Measurements from ENCODE around the gene AKR7A2.
"Not testable (repeated sequence)": the region's sequence is repeated elsewhere in the genome, so short reads cannot be mapped to it uniquely, and the experiment has no call there.

Gene AKR7A2

GRCh38 chr1:19285807-19286206, 26.1 kb downstream of the AKR7A2 start:
- H3K9ac ChIP-seq (ENCODE audit: low read depth, low read length); H3K36me3 ChIP-seq (ENCODE audit: insufficient read depth, low read length); H3K4me1 ChIP-seq (ENCODE audit: insufficient read depth, low read length); H3K9me3 ChIP-seq (ENCODE audit: control insufficient read depth, insufficient read depth, low read length): not testable (repeated sequence)

GRCh38 chr1:19285366-19285765, 26.6 kb downstream of the AKR7A2 start:
- H3K9ac ChIP-seq (ENCODE audit: low read depth, low read length); H3K9me3 ChIP-seq (ENCODE audit: control insufficient read depth, insufficient read depth, low read length); H3K4me1 ChIP-seq (ENCODE audit: insufficient read depth, low read length); H3K36me3 ChIP-seq (ENCODE audit: insufficient read depth, low read length): not testable (repeated sequence)

GRCh38 chr1:19284881-19285280, 27.1 kb downstream of the AKR7A2 start:
- no peaks in the 10 kb centered on the region for H3K4me1 ChIP-seq (ENCODE audit: insufficient read depth, low read length)
- H3K9ac ChIP-seq (ENCODE audit: low read depth, low read length), result no peak overlapping the region
- no peaks in the 10 kb centered on the region for H3K36me3 ChIP-seq (ENCODE audit: insufficient read depth, low read length)
- no peaks in the 10 kb centered on the region for H3K9me3 ChIP-seq (ENCODE audit: control insufficient read depth, insufficient read depth, low read length)

GRCh38 chr1:19283891-19284290, 28.1 kb downstream of the AKR7A2 start:
- Histone ChIP-seq H3K9ac (ENCODE audit: low read depth, low read length) (no peak overlapping the region), H3K4me1 (ENCODE audit: insufficient read depth, low read length) (no peaks in the 10 kb centered on the region), H3K9me3 (ENCODE audit: control insufficient read depth, insufficient read depth, low read length) (no peaks in the 10 kb centered on the region), H3K36me3 (ENCODE audit: insufficient read depth, low read length) (no peaks in the 10 kb centered on the region)

GRCh38 chr1:19274636-19275035, 37.3 kb downstream of the AKR7A2 start:
- no peak overlapping the region; the same call in 1 of the 2 replicates for H3K9ac ChIP-seq (ENCODE audit: low read depth, low read length)
- no peaks in the 10 kb centered on the region for H3K9me3 ChIP-seq (ENCODE audit: control insufficient read depth, insufficient read depth, low read length)
- no peaks in the 10 kb centered on the region for H3K4me1 ChIP-seq (ENCODE audit: insufficient read depth, low read length)
- no peaks in the 10 kb centered on the region for H3K36me3 ChIP-seq (ENCODE audit: insufficient read depth, low read length)

- not testable (repeated sequence) for H3K9ac ChIP-seq (ENCODE audit: low read depth, low read length)
These were observed 38.0 kb downstream of the AKR7A2 start for GRCh38 chr1:19273844-19274531.

GRCh38 chr1:19273106-19273843, 38.7 kb downstream of the AKR7A2 start:
- Histone ChIP-seq H3K4me1 (ENCODE audit: insufficient read depth, low read length) (no peaks in the 10 kb centered on the region), H3K36me3 (ENCODE audit: insufficient read depth, low read length) (no peaks in the 10 kb centered on the region), H3K9me3 (ENCODE audit: control insufficient read depth, insufficient read depth, low read length) (no peaks in the 10 kb centered on the region)

More at GRCh38 chr1:19273844-19274531, 38.0 kb downstream of the AKR7A2 start:
- not testable (repeated sequence) for H3K9me3 ChIP-seq (ENCODE audit: control insufficient read depth, insufficient read depth, low read length); H3K36me3 ChIP-seq (ENCODE audit: insufficient read depth, low read length); H3K4me1 ChIP-seq (ENCODE audit: insufficient read depth, low read length)

GRCh38 chr1:19272064-19272463, 39.9 kb downstream of the AKR7A2 start:
- Histone ChIP-seq H3K9ac (ENCODE audit: low read depth, low read length) (no peak overlapping the region), H3K4me1 (ENCODE audit: insufficient read depth, low read length) (no peaks in the 10 kb centered on the region), H3K9me3 (ENCODE audit: control insufficient read depth, insufficient read depth, low read length) (no peaks in the 10 kb centered on the region), H3K36me3 (ENCODE audit: insufficient read depth, low read length) (no peaks in the 10 kb centered on the region)

More at GRCh38 chr1:19273106-19273843, 38.7 kb downstream of the AKR7A2 start:
- no peak overlapping the region for H3K9ac ChIP-seq (ENCODE audit: low read depth, low read length)

- not testable (repeated sequence) for H3K9me3 ChIP-seq (ENCODE audit: control insufficient read depth, insufficient read depth, low read length); H3K9ac ChIP-seq (ENCODE audit: low read depth, low read length)
These were observed 41.6 kb downstream of the AKR7A2 start for GRCh38 chr1:19270343-19270730.

GRCh38 chr1:19269427-19270342, 42.3 kb downstream of the AKR7A2 start:
- H3K4me1 ChIP-seq (ENCODE audit: insufficient read depth, low read length); H3K9me3 ChIP-seq (ENCODE audit: control insufficient read depth, insufficient read depth, low read length); H3K36me3 ChIP-seq (ENCODE audit: insufficient read depth, low read length); H3K9ac ChIP-seq (ENCODE audit: low read depth, low read length): not testable (repeated sequence)

More at GRCh38 chr1:19270343-19270730, 41.6 kb downstream of the AKR7A2 start:
- H3K36me3 ChIP-seq (ENCODE audit: insufficient read depth, low read length); H3K4me1 ChIP-seq (ENCODE audit: insufficient read depth, low read length): not testable (repeated sequence)

- H3K36me3 ChIP-seq (ENCODE audit: insufficient read depth, low read length), result no peaks in the 10 kb centered on the region
- no peak overlapping the region for H3K9ac ChIP-seq (ENCODE audit: low read depth, low read length)
- no peaks in the 10 kb centered on the region for H3K9me3 ChIP-seq (ENCODE audit: control insufficient read depth, insufficient read depth, low read length)
- H3K4me1 ChIP-seq (ENCODE audit: insufficient read depth, low read length), result no peaks in the 10 kb centered on the region
These were observed 43.5 kb downstream of the AKR7A2 start for GRCh38 chr1:19268445-19268844.

GRCh38 chr1:19262744-19263143, 49.2 kb downstream of the AKR7A2 start:
- no peak overlapping the region for H3K9ac ChIP-seq (ENCODE audit: low read depth, low read length)
- no peaks in the 10 kb centered on the region for H3K4me1 ChIP-seq (ENCODE audit: insufficient read depth, low read length)
- no peaks in the 10 kb centered on the region; the same call in 1 of the 2 replicates for H3K36me3 ChIP-seq (ENCODE audit: insufficient read depth, low read length)
- no peaks in the 10 kb centered on the region for H3K9me3 ChIP-seq (ENCODE audit: control insufficient read depth, insufficient read depth, low read length)

- H3K9ac ChIP-seq (ENCODE audit: low read depth, low read length), result no peak overlapping the region
- peaks cover 3% of the 10 kb centered on the region; the same call in 1 of the 2 replicates for H3K36me3 ChIP-seq (ENCODE audit: insufficient read depth, low read length)
- H3K4me1 ChIP-seq (ENCODE audit: insufficient read depth, low read length), result no peaks in the 10 kb centered on the region
- H3K9me3 ChIP-seq (ENCODE audit: control insufficient read depth, insufficient read depth, low read length), result no peaks in the 10 kb centered on the region
These were observed 49.9 kb downstream of the AKR7A2 start for GRCh38 chr1:19262047-19262446.
